Prostate gland (tissue), 2 donors: Measurements from ENCODE around the gene PSTPIP1. TPM values are rescaled to one million over a fixed set of nuclear protein-coding genes. Genes with fewer than 3 reads are reported as not detected.

ENCODE experiments used
- DNase-seq: peaks from one replicate; pipeline ENCODE4 v3.0.0-alpha.2; 2019; ENCODE audit warnings: low spot score
- H3K27ac ChIP-seq, 2 donors: fragments of 200-600 bp; sonication (generic); 2 replicates each; pipeline ENCODE4 v1.5.1; 2017 to 2019
- H3K27me3 ChIP-seq: fragments of 200-600 bp; sonication (generic); replicated peaks from 2 replicates; pipeline ENCODE4 v1.5.1; 2019; ENCODE audit not compliant: insufficient read depth
- H3K36me3 ChIP-seq, 2 donors: fragments of 200-600 bp; sonication (generic); 1 replicate in 1 of 2; 2 replicates in 1 of 2; pipeline versions ENCODE4 v1.5.1 to v1.8.1; 2017 to 2019
- H3K4me1 ChIP-seq: fragments of 200-600 bp; sonication (generic); replicated peaks from 2 replicates; pipeline ENCODE4 v1.5.1; 2019
- H3K4me3 ChIP-seq, 2 donors: fragments of 200-600 bp; sonication (generic); 2 replicates each; pipeline ENCODE4 v1.5.1; 2017 to 2019
- H3K9me3 ChIP-seq: fragments of 200-600 bp; sonication (generic); 2 replicates; pipeline ENCODE4 v1.5.1; 2017
- POLR2A ChIP-seq: fragments of 450-650 bp; IDR thresholded peaks from one replicate; pipeline ENCODE4 v1.6.1; 2016; ENCODE audit warnings: antibody characterized with exemption, mild to moderate bottlenecking
- POLR2AphosphoS5 ChIP-seq: sonication (generic); formaldehyde crosslinking; IDR thresholded peaks from one replicate; pipeline ENCODE4 v1.6.1; 2017; ENCODE audit warnings: antibody characterized with exemption
- WGBS: methylation state at CpG from one replicate; pipeline ENCODE4 v1.1.5; 2018; 5-methylcytosine and 5-hydroxymethylcytosine counted together
- intact Hi-C: fragments of 100-400 bp; cut with DNase I; formaldehyde crosslinking; loops from one replicate; pipeline ENCODE4 v1.14.2; 2022
- total RNA-seq, 2 donors: library from RNA; depleted of rRNA; stranded (reverse); fragments of >200 nt; gene quantifications; one replicate each; pipeline ENCODE4 v1.1.0, GENCODE V29; 2016
- TF ChIP-seq, protein P1 (sequence below), 4 experiments: fragments of 200-600 bp in 2 of 4; fragments of 450-650 bp in 2 of 4; sonication (generic) in 2 of 4; IDR thresholded peaks; 1 replicate in 3 of 4; 2 replicates in 1 of 4; pipeline ENCODE4 v1.5.1; 2016 to 2019; ENCODE audit warnings: antibody characterized with exemption in 4 of 4, mild to moderate bottlenecking in 2 of 4, moderate library complexity in 2 of 4

Gene PSTPIP1
- total RNA-seq, 2 donors from 2014 or later: 2.1 to 7.0 TPM

DNA sequence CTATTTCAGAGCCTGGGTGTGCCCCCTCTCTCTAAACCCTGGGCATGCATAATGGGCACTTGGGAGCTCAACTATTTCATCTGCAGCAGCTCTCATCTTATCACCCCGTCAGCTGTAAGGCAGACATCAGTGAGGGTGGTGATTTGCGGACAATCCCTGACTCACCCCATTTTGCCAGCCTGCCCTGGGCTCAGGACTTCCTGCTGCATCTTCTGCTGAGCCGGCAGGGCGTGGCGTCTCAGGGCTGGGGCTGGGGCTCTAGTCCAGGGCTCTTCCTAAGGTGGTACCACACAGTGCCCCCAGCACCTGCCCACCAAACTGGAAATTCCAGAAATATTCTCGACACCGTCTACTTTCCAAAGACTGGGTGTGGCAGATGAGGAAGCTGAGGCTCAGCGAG, 925 bp upstream of the PSTPIP1 start:
- no peaks in the 10 kb centered on the region for H3K36me3 ChIP-seq
- WGBS: 87% methylated on average over 8 of the region's 8 CpGs
- no peak for DNase-seq
- intact Hi-C loops: no loop called here
- no peaks in the 10 kb centered on the region for H3K4me1 ChIP-seq
- H3K9me3 ChIP-seq: no peaks in the 10 kb centered on the region
- no peak overlapping the region for H3K27ac ChIP-seq
- H3K27me3 ChIP-seq: no peaks in the 10 kb centered on the region
- TF ChIP-seq POLR2A: no peak
- TF ChIP-seq, protein P1, sequence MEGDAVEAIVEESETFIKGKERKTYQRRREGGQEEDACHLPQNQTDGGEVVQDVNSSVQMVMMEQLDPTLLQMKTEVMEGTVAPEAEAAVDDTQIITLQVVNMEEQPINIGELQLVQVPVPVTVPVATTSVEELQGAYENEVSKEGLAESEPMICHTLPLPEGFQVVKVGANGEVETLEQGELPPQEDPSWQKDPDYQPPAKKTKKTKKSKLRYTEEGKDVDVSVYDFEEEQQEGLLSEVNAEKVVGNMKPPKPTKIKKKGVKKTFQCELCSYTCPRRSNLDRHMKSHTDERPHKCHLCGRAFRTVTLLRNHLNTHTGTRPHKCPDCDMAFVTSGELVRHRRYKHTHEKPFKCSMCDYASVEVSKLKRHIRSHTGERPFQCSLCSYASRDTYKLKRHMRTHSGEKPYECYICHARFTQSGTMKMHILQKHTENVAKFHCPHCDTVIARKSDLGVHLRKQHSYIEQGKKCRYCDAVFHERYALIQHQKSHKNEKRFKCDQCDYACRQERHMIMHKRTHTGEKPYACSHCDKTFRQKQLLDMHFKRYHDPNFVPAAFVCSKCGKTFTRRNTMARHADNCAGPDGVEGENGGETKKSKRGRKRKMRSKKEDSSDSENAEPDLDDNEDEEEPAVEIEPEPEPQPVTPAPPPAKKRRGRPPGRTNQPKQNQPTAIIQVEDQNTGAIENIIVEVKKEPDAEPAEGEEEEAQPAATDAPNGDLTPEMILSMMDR (IDR thresholded peaks at IDR 0.05): no peak
- TF ChIP-seq POLR2AphosphoS5: no peak
- H3K4me3 ChIP-seq: no peak overlapping the region

DNA sequence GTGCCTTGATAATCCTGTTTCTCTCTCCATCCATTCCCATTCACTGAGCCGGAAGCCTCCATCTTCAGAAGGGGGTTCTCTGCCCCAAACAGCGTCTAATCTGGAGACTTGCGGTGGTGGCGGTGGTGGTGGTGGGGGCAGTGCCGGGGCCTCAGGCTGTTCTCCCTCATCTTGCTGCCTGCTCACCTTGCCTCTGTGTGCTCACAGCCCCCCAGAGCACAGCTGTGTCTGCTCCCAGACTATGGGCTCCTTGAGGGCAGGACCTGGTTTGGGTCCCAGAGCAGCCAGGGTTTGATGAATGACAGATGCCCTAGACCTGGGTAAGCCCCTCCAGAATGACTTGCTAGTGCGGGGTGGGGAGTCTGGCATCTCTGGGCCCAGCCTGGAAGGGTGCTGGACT, 430 bp upstream of the PSTPIP1 start:
- Histone ChIP-seq H3K27me3 (no peaks in the 10 kb centered on the region), H3K9me3 (no peaks in the 10 kb centered on the region), H3K27ac (no peak overlapping the region), H3K36me3 (no peaks in the 10 kb centered on the region), H3K4me1 (no peaks in the 10 kb centered on the region), H3K4me3 (no peak overlapping the region)
- 95% methylated on average over 6 of the region's 6 CpGs for WGBS
- DNase-seq: no peak
- intact Hi-C loops: no loop called here
- no peak for TF ChIP-seq POLR2A
- no peak for TF ChIP-seq POLR2AphosphoS5
- TF ChIP-seq, protein P1 (IDR thresholded peaks at IDR 0.05): no peak

DNA sequence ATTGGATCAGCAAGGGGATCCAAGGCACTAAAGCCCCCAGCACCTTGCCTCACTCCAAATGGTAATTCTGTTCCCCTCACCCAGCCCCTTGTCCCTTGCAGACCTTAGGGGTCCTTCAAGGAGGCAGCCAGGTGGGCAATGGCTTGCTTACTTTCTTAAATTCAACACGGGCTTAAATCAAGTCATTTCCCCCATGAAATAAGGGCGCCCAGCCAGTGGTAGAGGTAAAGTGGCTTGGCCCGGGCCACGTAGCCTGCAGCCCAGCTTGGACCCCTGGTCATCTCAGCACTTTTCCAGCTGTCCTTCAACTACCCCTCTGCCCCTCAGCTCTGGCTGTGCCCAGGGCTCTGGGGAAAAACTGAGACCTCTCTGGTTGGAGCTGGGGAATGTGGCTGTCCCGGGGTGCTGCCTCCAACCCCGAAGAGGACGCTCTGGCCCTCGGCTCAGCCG, 1.2 kb downstream of the PSTPIP1 start:
- intact Hi-C loops: no loop called here
- Histone ChIP-seq H3K4me3 (peak overlapping the region in 1 of 2 donors; percentile 5), H3K4me1 (no peaks in the 10 kb centered on the region), H3K36me3 (no peaks in the 10 kb centered on the region), H3K27me3 (no peaks in the 10 kb centered on the region), H3K9me3 (no peaks in the 10 kb centered on the region), H3K27ac (no peak overlapping the region)
- TF ChIP-seq POLR2AphosphoS5 (no peak), POLR2A (no peak)
- TF ChIP-seq, protein P1 (IDR thresholded peaks at IDR 0.05): no peak
- DNase-seq: no peak
- 58% methylated on average over 9 of the region's 9 CpGs for WGBS

DNA sequence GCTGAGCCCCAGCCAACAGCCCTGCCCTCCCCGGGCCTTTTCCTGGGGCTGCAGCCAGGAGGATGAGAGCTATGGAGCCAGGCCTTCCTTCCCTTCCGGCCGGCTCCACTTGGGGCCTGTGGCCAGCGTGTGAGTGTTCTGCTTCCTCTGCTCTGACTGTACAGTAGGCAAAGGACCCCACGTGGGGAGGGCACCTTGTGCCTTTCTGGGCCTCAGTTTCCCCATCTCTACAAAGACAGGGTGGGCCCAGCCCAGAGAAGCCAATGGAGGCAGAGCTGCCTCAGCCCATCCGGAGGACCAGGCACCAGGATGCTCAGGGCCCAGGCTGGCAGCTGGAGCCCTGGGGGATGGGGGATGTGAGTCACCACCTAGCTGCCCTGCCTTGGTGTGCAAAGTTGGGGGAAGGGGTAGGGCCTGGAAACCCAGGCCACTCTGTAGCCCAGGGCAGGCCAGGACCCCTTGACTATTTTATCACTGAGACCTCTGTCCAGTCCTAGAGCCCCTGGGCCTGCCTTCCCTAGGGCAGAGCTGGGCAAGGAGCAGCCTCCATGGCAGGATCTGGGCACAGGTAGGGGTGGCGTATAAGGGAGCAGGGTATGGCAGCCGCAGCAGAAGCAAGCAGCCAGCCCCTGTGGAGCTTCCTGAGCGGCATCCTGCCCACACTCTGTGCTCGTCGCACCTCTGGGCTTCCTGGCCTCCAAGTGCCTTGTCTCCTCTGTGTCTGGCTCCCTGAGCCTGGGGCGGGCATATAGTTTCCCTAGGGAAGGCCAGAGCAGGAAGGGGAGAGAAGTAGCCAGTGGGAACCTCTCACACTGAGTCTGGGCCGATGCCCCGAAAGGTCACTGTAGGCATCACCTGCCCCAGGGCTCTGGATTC, 1.8 kb downstream of the PSTPIP1 start:
- Histone ChIP-seq H3K4me3 (peak overlapping the region in 1 of 2 donors; percentile 5), H3K27me3 (no peaks in the 10 kb centered on the region), H3K27ac (no peak overlapping the region), H3K36me3 (no peaks in the 10 kb centered on the region), H3K9me3 (no peaks in the 10 kb centered on the region), H3K4me1 (no peaks in the 10 kb centered on the region)
- intact Hi-C loops: no loop called here
- no peak for TF ChIP-seq POLR2A
- TF ChIP-seq, protein P1 (IDR thresholded peaks at IDR 0.05): no peak
- TF ChIP-seq POLR2AphosphoS5: no peak
- no peak for DNase-seq
- WGBS: 73% methylated on average over 12 of the region's 14 CpGs
